ENCODE measurements around the gene LPP.

Gene LPP

GRCh38 chr3:188218603-188219002, 64.6 kb downstream of the LPP start:
- TF ChIP-seq POLR2AphosphoS5 (IDR thresholded peaks at IDR 0.05; ENCODE audit: low read depth, low read length) (no peak), FOXP2 (optimal IDR thresholded peaks at IDR 0.05; ENCODE audit: borderline replicate concordance, extremely low read depth, extremely low read length, insufficient read depth) (no peak), TAF1 (IDR thresholded peaks at IDR 0.05; ENCODE audit: borderline replicate concordance, insufficient read depth, low read length) (no peak), REST (IDR thresholded peaks at IDR 0.05; ENCODE audit: insufficient read depth in 1 of 2, low read depth in 2 of 2, low read length in 2 of 2) (no peak), SIN3A (IDR thresholded peaks at IDR 0.05; ENCODE audit: borderline replicate concordance, insufficient read depth, low read length) (no peak)

- no peak for TF ChIP-seq REST (IDR thresholded peaks at IDR 0.05; ENCODE audit: insufficient read depth in 1 of 2, low read depth in 2 of 2, low read length in 2 of 2)
- TF ChIP-seq TAF1 (IDR thresholded peaks at IDR 0.05; ENCODE audit: borderline replicate concordance, insufficient read depth, low read length) = no peak
- TF ChIP-seq SIN3A (IDR thresholded peaks at IDR 0.05; ENCODE audit: borderline replicate concordance, insufficient read depth, low read length) = no peak
- TF ChIP-seq FOXP2 (optimal IDR thresholded peaks at IDR 0.05; ENCODE audit: borderline replicate concordance, extremely low read depth, extremely low read length, insufficient read depth) = no peak
- TF ChIP-seq POLR2AphosphoS5 (IDR thresholded peaks at IDR 0.05; ENCODE audit: low read depth, low read length) = no peak
These were observed 65.2 kb downstream of the LPP start for GRCh38 chr3:188219147-188219546.

GRCh38 chr3:188220097-188220788, 66.3 kb downstream of the LPP start:
- no peak for TF ChIP-seq POLR2AphosphoS5 (IDR thresholded peaks at IDR 0.05; ENCODE audit: low read depth, low read length)
- no peak for TF ChIP-seq TAF1 (IDR thresholded peaks at IDR 0.05; ENCODE audit: borderline replicate concordance, insufficient read depth, low read length)

- no peak for TF ChIP-seq POLR2AphosphoS5 (IDR thresholded peaks at IDR 0.05; ENCODE audit: low read depth, low read length)
- TF ChIP-seq FOXP2 (optimal IDR thresholded peaks at IDR 0.05; ENCODE audit: borderline replicate concordance, extremely low read depth, extremely low read length, insufficient read depth) = no peak
- no peak for TF ChIP-seq SIN3A (IDR thresholded peaks at IDR 0.05; ENCODE audit: borderline replicate concordance, insufficient read depth, low read length)
- no peak for TF ChIP-seq REST (IDR thresholded peaks at IDR 0.05; ENCODE audit: insufficient read depth in 1 of 2, low read depth in 2 of 2, low read length in 2 of 2)
- no peak for TF ChIP-seq TAF1 (IDR thresholded peaks at IDR 0.05; ENCODE audit: borderline replicate concordance, insufficient read depth, low read length)
These were observed 67.2 kb downstream of the LPP start for GRCh38 chr3:188220988-188221818.

GRCh38 chr3:188223936-188224335, 70.0 kb downstream of the LPP start:
- TF ChIP-seq REST (IDR thresholded peaks at IDR 0.05; ENCODE audit: insufficient read depth in 1 of 2, low read depth in 2 of 2, low read length in 2 of 2) (no peak), TAF1 (IDR thresholded peaks at IDR 0.05; ENCODE audit: borderline replicate concordance, insufficient read depth, low read length) (no peak), POLR2AphosphoS5 (IDR thresholded peaks at IDR 0.05; ENCODE audit: low read depth, low read length) (no peak), SIN3A (IDR thresholded peaks at IDR 0.05; ENCODE audit: borderline replicate concordance, insufficient read depth, low read length) (no peak), FOXP2 (optimal IDR thresholded peaks at IDR 0.05; ENCODE audit: borderline replicate concordance, extremely low read depth, extremely low read length, insufficient read depth) (no peak)
